Stimulated activated CD4-positive, alpha-beta T cell treated with anti-CD3 and anti-CD28 coated beads, Interleukin-2, amount 100 ng/mL, for 4 hours (primary cell): Measurements from ENCODE around the gene ZBTB43.
A peak's percentile ranks its signal among the peaks of the same experiment; 100 is the strongest.
"Not testable (repeated sequence)": the region's sequence is repeated elsewhere in the genome, so short reads cannot be mapped to it uniquely, and the experiment has no call there.

Source experiments
- DNase-seq: peaks from one replicate; pipeline ENCODE4 v3.0.0-alpha.2; 2020; ENCODE audit warnings: low read depth

ZBTB43 gene

GRCh38 chr9:126791406-126792230, 13.2 kb upstream of the ZBTB43 start:
- DNase-seq, result no peak

- DNase-seq, result no peak
Measured at GRCh38 chr9:126793686-126794417, 11.0 kb upstream of the ZBTB43 start.

- no peak for DNase-seq
Measured at GRCh38 chr9:126794441-126794840, 10.4 kb upstream of the ZBTB43 start.

- DNase-seq, result no peak
Measured at GRCh38 chr9:126796758-126797157, 8.1 kb upstream of the ZBTB43 start.

DNA sequence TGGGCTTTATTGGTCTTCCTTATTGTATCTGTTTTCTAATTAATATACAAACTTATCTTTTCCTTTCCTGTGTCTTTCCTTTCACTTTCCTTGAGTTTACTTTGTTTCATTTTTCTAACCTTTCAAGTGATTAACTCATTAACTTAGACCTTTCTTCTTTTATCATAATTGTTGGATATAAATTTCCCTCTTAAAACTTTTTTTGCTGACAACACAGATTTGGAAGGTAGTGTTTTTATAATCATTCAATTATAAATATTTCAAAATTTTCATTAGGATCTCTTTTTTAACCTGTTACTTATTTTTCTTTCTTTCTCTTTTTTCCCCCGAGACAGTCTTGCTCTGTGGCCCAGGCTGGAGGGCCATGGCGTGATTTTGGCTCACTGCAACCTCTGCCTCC, 6.9 kb upstream of the ZBTB43 start:
- no peak for DNase-seq

GRCh38 chr9:126799034-126799433, 5.8 kb upstream of the ZBTB43 start:
- no peak for DNase-seq

DNA sequence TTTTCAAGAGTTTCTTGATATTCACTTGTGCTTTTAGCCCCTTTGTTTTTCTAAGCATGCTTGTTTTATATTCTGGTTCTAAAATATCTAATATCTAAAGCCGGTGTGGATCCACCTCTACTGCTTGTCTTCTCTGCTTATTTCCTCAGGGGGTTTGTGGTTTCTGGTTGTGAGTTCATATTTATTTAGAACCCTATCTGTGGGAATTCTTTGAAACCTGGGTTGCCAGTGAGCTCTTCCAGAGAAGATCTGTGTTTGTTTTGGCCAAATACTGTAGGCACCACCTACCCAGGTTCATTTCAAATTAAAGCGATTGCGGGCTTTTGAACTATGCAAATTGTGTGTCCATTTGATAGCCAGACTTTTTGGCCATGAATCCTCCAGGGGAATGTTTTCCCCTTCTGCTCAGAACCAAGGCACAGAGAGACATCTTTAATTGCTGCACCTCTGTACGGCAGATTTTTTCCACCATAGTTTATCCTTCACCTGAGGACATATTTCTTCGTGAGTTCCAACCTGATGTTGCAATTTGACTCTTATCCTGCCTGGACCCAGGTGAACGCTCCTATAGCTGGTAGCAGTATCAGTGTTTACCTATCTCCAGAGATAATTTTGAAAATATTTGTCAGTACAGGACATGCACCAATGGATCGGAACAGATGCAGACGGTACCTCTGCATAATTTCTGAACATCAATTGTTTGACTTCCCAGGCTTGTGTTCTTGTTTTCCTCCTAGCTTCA, 2.4 kb upstream of the ZBTB43 start:
- DNase-seq, result no peak

DNA sequence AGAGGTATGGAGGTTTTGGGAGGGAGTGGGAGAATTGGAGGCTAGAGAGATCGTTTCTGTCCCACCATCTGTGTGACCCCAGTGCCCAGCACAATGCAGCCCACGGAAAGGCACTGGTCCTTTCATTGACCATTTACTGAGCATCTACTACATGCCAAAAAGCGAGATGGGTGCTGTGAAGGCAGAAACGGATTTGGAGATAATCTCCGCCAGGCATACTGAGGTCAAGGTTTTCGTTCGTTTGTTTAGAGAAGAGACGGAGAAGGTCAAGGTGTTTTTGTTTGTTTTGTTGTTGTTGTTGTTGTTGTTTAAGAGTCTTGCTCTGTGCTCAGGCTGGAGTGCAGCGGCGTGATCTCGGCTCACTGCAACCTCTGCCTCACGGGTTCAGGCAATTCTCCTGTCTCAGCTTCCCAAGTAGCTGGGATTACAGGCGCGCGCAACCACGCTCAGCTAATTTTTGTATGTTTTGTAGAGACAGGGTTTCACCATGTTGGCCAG, 593 bp upstream of the ZBTB43 start:
- no peak for DNase-seq

DNA sequence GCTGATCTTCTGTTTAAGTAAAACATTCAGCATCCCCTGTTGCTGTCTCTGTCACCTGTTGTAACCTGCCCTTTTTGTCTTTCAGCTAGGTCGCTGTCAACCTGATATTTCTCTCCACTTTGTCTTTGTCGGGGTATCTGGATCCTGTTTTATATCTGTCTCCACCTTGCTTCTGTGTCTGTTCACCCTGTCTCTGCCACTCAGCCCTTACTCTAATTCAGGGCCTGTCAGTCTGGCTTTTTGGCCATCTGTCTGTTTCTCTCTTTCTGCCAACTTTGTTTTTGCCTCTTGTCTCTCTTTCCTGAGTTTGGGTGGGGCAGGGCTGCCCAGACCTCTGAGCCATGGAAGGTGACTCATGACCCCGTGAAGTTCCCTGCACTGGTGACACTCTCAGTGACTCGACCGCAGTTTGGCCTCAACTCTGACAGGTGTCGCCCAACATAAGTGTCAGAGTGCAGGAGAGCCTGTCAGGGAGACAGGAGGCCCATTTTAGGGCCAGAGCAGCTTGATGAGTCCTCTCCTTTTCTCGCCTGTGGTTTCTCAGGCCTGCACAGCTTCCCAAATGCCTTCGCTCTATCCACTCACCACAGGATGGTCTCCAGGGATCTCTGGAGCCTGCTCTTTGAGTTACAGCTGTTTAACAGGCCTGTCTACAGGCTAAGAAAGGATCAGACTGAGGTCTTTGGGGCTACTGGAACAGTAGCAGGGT, 868 bp downstream of the ZBTB43 start:
- peak; percentile 61 for DNase-seq

DNA sequence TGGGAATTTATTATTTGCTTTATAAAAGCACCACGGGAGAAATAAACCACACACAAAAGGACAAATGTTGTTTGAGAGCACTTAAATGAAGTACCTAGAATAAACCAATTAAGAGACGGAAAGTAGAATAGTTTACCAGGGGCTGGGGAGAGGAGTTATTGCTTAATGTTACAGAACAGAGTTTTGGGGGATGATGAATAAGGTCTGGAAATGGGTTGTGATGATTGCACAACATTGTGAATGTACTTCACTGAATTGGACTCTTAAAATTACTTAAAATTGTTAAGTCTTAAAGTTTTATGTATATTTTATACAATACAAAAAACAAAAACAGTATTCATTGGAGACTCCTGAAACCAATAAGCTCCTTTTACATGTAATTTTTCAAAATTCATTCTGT, 1.5 kb downstream of the ZBTB43 start:
- no peak for DNase-seq

DNA sequence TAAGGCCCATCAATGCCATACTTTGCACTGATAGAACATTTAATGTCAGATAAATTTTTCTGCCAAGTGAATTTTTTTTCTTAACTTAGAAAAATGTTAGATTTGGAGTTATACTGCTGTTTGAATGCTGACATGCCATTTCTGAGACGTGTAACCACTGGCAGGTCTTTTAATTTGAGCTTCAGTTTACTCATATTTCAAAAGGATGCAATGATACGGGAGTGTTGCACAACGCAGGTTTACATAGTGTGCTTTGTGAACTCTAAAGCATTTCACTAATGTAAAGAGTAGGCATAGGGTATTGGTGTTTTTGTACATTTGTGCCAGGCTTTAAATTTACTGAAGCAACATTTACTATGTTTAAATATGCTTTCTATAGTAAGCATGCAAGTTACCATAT, 4.2 kb downstream of the ZBTB43 start:
- DNase-seq, result no peak

DNA sequence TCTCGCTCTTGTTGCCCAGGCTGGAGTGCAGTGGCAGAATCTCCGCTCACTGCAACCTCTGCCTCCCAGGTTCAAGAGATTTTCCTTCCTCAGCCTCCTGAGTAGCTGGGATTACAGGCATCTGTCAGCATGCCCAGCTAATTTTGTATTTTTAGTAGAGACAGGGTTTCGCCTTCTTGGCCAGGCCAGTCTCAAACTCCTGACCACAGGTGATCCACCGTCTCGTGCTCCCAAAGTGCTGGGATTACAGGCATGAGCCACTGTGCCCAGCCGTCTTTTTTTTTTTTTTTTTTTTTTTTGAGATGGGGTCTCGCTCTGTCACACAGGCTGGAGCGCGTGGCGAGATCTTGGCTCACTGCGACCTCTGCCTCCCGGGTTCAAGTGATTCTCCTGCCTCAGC, 5.4 kb downstream of the ZBTB43 start:
- DNase-seq, result not testable (repeated sequence)

GRCh38 chr9:126813072-126813471, 8.2 kb downstream of the ZBTB43 start:
- DNase-seq, result no peak

- no peak for DNase-seq
Measured at GRCh38 chr9:126814091-126814490, 9.3 kb downstream of the ZBTB43 start.

- not testable (repeated sequence) for DNase-seq
Measured at GRCh38 chr9:126817615-126818014, 12.8 kb downstream of the ZBTB43 start.

DNA sequence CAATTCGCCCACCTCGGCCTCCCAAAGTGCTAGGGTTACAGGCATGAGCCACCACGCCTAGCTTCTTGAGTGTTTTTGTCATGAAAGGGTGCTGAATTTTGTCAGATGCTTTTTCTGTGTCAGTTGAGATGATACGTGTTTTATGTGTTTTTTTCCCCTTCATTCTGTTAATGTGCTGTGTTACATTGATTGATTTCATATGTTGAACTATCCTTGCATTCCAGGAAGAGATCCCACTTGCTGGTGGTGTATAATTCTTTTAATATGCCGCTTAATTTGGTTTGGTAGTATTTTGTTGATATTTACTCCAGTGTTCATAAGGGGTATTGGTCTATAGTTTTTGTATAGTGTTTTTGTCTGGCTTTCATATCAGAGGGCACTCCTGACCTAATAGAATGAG, 13.6 kb downstream of the ZBTB43 start:
- no peak for DNase-seq

DNA sequence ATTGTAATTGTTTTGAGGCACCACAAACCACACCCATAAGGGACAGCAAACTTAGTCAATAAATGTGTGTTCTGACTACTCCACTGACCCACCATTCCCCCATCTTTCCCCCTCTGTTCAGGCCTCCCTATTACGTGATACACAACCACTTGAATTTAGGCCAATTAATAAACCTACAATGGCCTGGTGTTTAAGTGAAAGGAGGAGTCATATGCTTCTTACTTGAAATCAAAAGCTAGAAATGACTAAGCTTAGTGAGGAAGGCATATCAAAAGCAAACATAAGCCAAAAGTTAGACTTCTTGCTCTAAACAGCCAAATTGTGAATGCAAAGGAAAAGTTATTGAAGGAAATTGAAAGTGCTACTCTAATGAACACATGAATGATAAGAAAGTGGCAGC, 14.6 kb downstream of the ZBTB43 start:
- no peak for DNase-seq

DNA sequence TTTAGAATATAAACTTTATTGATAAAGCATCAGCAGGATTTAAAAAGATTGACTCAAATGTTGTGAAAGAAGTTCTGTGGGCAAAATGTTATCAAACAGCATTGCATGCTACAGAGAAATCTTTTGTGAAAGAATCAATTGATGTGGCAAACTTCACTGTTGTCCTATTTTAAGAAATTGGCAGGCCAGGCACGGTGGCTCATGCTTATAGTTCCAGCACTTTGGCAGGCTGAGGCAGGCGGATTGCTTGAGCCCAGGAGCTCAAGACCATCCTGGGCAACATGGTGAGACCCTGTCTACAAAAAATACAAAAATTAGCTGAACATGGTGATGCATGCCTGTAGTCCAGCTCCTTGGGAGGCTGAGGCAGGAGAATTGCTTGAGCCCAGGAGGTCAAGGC, 17.4 kb downstream of the ZBTB43 start:
- no peak for DNase-seq

- DNase-seq, result no peak
Measured at GRCh38 chr9:126822873-126823272, 18.0 kb downstream of the ZBTB43 start.

DNA sequence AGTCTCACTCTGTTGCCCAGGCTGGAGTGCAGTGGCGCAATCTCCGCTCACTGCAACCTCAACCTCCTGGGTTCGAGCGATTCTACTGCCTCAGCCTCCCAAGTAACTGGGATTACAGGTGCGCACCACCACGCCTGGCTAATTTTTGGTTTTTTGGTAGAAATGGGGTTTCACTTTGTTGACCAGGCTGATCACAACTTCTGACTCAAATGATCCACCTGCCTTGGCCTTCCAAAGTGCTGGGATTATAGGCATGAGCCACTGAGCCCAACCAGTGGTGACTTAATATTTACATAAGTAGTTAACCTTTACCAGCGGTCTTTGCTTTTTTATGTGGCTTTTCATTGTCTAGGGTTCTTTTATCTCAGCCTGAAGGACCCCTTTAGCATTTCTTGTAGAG, 19.2 kb downstream of the ZBTB43 start:
- not testable (repeated sequence) for DNase-seq

DNA sequence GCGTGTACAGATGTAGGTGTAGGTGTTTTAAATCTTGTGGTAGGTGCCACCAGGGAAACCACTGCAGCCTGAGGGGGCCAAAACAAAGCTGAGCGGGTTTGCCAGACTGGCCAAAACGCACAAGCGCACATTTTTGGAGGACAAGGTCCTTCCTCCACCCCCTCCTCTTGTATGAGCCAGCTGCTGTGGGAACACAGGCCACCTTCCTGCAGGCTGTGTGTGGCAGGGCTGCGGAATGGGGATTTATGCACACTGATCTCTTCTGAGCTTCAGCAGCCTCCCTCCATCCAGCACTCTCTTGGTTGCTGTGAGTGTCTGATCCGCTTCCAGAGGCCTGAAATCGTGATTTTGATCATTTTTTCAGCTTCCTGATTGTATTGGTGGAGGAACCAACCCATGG, 22.4 kb downstream of the ZBTB43 start:
- DNase-seq, result no peak

DNA sequence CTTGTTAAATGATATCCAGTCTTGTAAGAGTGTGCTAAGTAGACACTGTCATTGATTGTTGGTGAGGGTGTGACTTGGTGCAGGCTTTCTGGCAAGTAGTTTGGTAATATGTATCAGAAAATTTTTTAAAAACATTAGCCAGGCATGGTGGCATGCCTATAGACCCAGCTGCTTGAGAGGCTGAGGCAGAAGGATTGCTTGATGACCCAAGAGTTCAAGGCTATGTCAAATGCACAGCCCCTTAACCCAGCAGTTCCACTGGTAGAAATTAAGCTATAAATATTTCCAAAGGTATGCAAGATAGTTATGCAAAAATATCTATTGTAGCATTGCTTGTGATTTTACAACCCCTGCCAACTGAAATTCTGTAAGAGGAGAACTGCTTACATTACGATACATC, 24.2 kb downstream of the ZBTB43 start:
- no peak for DNase-seq
